HL-60 (cell line): ENCODE measurements around the gene ANO8.

Source experiments
- DNase-seq, 2 experiments: peaks; one replicate each; pipeline ENCODE4 v3.0.0-alpha.2; 2010 to 2020; ENCODE audit warnings: low read depth in 1 of 2, low spot score in 1 of 2
- H3K27ac ChIP-seq: fragments of 250-450 bp; sonication (Bioruptor Pico); replicated peaks from 2 replicates; pipeline ENCODE4 v1.5.1; 2020; ENCODE audit warnings: mild to moderate bottlenecking, moderate library complexity
- H3K27me3 ChIP-seq: fragments of 250-450 bp; sonication (Bioruptor Pico); 2 replicates; pipeline ENCODE4 v1.5.1; 2021; ENCODE audit warnings: mild to moderate bottlenecking, moderate library complexity; ENCODE audit not compliant: insufficient read depth, poor library complexity, severe bottlenecking
- H3K4me3 ChIP-seq: replicated peaks from 2 replicates; pipeline ENCODE4 v1.5.1; 2011; ENCODE audit warnings: mild to moderate bottlenecking, control low read depth, low read length; ENCODE audit not compliant: insufficient read depth
- GABPA ChIP-seq: IDR thresholded peaks from 2 replicates; pipeline ENCODE4 v1.6.1; 2012; ENCODE audit warnings: low read depth
- POLR2AphosphoS5 ChIP-seq: IDR thresholded peaks from 2 replicates; pipeline ENCODE4 v1.6.1; 2012; ENCODE audit warnings: low read depth
- SPI1 ChIP-seq: IDR thresholded peaks from 2 replicates; pipeline ENCODE4 v1.6.1; 2012; ENCODE audit warnings: low read depth, mild to moderate bottlenecking, borderline replicate concordance
- TF ChIP-seq, protein P1 (sequence below): IDR thresholded peaks from 2 replicates; pipeline ENCODE4 v1.6.1; 2012; ENCODE audit warnings: low read depth; ENCODE audit not compliant: insufficient replicate concordance
- TF ChIP-seq, protein P2 (sequence below): IDR thresholded peaks from one replicate; pipeline ENCODE4 v1.5.1; 2011; ENCODE audit warnings: low read length, control low read depth, inconsistent platforms; ENCODE audit not compliant: insufficient read depth

ANO8 gene

DNA sequence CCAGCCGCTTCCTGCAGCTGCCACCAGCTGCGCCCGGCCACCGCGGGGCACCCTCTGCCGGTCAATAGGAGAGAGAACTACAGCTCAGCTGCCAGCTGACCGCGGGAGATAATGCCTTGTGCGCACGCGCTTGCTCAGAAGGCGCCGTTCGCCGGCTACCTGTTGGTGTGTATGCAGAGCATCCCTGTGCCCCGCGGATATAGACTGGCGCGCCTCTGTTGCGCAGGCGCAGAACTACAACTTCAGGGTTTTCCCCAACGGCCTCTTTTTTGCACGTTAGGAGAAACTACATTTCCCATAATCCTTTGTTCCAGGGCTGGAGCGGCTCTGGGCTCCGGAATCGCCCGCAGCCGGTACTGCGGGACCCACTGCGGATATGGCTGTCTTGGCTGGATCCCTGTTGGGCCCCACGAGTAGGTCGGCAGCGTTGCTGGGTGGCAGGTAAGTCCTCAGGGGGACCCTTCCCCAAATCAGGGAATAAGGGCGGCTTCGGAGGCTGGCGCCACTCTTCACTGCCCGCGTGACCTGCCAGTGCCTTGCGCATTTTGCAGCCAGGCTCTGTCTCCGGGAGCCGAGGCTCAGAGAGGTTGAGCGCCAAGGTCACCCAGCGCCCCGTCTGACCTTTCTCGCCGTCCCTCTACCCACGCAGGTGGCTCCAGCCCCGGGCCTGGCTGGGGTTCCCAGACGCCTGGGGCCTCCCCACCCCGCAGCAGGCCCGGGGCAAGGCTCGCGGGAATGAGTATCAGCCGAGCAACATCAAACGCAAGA is 29.0 kb downstream of the ANO8 start, which contains the start of gene MRPL34:
Gene MRPL34 (plus strand): TSS at position 356 of the 768 bp plus-strand sequence. CDS start 21 bp downstream, at position 377.
- Histone ChIP-seq H3K27ac (peak within 1 kb of the TSS; percentile 86), H3K27me3 (no peaks in the 10 kb centered on the region), H3K4me3 (peak within 1 kb of the TSS; percentile 78)
- TF ChIP-seq POLR2AphosphoS5, result peak; percentile 100
- no peak for TF ChIP-seq SPI1
- TF ChIP-seq, protein P1, sequence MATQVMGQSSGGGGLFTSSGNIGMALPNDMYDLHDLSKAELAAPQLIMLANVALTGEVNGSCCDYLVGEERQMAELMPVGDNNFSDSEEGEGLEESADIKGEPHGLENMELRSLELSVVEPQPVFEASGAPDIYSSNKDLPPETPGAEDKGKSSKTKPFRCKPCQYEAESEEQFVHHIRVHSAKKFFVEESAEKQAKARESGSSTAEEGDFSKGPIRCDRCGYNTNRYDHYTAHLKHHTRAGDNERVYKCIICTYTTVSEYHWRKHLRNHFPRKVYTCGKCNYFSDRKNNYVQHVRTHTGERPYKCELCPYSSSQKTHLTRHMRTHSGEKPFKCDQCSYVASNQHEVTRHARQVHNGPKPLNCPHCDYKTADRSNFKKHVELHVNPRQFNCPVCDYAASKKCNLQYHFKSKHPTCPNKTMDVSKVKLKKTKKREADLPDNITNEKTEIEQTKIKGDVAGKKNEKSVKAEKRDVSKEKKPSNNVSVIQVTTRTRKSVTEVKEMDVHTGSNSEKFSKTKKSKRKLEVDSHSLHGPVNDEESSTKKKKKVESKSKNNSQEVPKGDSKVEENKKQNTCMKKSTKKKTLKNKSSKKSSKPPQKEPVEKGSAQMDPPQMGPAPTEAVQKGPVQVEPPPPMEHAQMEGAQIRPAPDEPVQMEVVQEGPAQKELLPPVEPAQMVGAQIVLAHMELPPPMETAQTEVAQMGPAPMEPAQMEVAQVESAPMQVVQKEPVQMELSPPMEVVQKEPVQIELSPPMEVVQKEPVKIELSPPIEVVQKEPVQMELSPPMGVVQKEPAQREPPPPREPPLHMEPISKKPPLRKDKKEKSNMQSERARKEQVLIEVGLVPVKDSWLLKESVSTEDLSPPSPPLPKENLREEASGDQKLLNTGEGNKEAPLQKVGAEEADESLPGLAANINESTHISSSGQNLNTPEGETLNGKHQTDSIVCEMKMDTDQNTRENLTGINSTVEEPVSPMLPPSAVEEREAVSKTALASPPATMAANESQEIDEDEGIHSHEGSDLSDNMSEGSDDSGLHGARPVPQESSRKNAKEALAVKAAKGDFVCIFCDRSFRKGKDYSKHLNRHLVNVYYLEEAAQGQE, result no peak
- TF ChIP-seq, protein P2, sequence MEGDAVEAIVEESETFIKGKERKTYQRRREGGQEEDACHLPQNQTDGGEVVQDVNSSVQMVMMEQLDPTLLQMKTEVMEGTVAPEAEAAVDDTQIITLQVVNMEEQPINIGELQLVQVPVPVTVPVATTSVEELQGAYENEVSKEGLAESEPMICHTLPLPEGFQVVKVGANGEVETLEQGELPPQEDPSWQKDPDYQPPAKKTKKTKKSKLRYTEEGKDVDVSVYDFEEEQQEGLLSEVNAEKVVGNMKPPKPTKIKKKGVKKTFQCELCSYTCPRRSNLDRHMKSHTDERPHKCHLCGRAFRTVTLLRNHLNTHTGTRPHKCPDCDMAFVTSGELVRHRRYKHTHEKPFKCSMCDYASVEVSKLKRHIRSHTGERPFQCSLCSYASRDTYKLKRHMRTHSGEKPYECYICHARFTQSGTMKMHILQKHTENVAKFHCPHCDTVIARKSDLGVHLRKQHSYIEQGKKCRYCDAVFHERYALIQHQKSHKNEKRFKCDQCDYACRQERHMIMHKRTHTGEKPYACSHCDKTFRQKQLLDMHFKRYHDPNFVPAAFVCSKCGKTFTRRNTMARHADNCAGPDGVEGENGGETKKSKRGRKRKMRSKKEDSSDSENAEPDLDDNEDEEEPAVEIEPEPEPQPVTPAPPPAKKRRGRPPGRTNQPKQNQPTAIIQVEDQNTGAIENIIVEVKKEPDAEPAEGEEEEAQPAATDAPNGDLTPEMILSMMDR, result peak; percentile 64
- TF ChIP-seq GABPA, result peak; percentile 77
- DNase-seq, result peak; percentile 99 to 100

DNA sequence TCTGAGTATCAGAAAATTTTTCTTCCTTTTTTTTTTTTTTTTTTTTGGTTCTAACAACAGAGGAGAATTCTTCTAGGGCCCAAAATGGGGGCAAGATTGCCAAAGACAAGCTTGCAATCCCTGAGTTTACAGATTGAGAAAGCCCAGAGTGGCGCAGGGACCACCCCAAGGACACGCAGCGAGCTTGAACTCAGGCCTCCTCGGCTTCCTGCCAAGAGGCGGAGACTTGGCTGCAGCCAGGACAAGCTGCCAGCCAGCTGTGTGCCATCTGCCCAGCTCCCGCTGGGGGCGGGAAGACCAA is 29.5 kb downstream of the ANO8 start:
- H3K27ac ChIP-seq, result peak overlapping the region; percentile 25; the same call in 1 of the 2 replicates

DNA sequence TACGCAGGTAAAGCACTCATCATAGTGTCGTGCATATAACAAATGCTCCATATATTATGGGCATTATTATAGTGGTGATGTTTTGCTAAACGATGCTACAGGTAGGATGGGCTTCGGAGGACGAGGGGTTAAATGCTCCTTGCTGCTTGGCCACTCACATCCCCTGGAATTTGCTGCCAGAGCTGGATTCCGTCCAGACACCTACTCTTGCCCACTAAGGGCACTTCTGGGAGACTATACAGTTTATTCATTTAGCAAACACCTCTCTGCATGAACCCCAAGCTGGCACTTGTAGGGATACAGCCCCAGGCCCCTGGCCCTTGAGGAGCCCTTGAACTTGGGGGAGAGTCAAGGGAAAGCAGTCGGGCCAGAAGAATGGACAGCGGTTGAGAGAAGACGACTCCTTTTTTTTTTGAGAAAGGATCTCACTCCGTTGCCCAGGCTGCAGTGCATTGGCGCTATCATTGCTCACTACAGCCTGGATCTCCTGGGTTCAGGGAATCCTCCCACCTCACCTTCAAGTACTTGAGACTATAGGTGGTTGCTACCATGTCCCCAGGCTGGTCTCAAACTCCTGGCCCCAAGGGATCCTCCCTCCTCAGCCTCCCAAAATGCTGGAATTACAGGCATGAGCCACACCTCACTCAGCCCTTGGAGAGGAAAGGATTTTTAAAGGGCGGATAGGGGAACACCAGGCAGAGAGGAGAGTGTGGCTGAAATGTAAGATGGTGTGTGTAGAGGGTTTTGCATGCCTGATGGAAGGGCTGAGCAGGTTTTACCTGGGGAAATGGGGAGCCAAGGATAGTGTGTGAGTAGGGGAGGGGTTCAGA is 30.1 kb downstream of the ANO8 start:
- Histone ChIP-seq H3K27ac (no peak overlapping the region; the same call in 1 of the 2 replicates), H3K4me3 (no peak overlapping the region), H3K27me3 (no peaks in the 10 kb centered on the region)
- no peak for TF ChIP-seq POLR2AphosphoS5
- TF ChIP-seq, protein P1, result no peak
- no peak for TF ChIP-seq SPI1
- no peak for TF ChIP-seq GABPA
- TF ChIP-seq, protein P2, result no peak
- DNase-seq, result no peak

More for the DNA sequence above, 29.5 kb downstream of the ANO8 start:
- no peak for DNase-seq
- Histone ChIP-seq H3K4me3 (no peak overlapping the region), H3K27me3 (no peaks in the 10 kb centered on the region)
- TF ChIP-seq, protein P2, result no peak
- TF ChIP-seq POLR2AphosphoS5 (no peak), GABPA (no peak), SPI1 (no peak)
- TF ChIP-seq, protein P1, result no peak
